ENCODE measurements around the gene NPHP4.

- TF ChIP-seq CTCF (optimal IDR thresholded peaks at IDR 0.05 in 1 of 3, IDR thresholded peaks at IDR 0.05 in 1 of 3, conservative IDR thresholded peaks at IDR 0.05 in 1 of 3; ENCODE audit: extremely low read depth in 1 of 3, insufficient read depth in 2 of 3, low read length in 3 of 3) (no peak), EZH2 (IDR thresholded peaks at IDR 0.05; ENCODE audit: low read length) (no peak)
Observed at GRCh38 chr1:6030132-6030531, 37.9 kb upstream of the NPHP4 start.
